ENCODE measurements around the gene CSRNP3. TPM values are rescaled to one million over a fixed set of nuclear protein-coding genes. Genes with fewer than 3 reads are reported as not detected.

The CSRNP3 gene
- total RNA-seq, 2 donors from 2014 or later = 8.3 to 16.1 TPM

DNA sequence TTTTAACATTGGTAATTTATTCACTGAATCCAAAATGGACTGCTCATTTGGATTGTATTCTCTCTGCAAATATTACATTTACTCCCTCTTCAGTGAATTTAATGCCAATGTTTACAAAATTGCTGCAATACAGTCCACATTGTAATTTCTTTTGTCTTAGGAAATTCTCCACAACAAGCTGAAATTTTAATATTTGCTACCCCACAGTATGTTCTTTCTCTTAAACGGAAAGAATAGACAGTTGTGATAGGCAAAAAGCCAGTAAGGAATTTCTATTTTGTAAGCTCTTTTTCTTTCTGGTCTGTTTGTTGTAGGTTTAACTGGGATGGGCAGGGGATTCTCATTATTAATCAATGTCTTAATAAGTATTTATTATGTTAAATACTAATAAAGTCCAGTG lies 92.0 kb downstream of the CSRNP3 start:
- peaks cover 4% of the 10 kb centered on the region for H3K4me1 ChIP-seq (ENCODE audit: control insufficient read depth, insufficient read depth, low read length)
- 91% methylated on average over 1 of the region's 1 CpG; no CpG with 5 or more reads in 1 of the 2 experiments for WGBS, 2 experiments (ENCODE audit: insufficient coverage in 1 of 2, insufficient read length in 1 of 2)
- peaks cover 26% of the 10 kb centered on the region for H3K27me3 ChIP-seq (ENCODE audit: control insufficient read depth, insufficient read depth, low read length, poor library complexity, severe bottlenecking)
- no peaks in the 10 kb centered on the region for H3K27me3 Mint-ChIP-seq (ENCODE audit: insufficient read depth)
- TF ChIP-seq, protein P1, sequence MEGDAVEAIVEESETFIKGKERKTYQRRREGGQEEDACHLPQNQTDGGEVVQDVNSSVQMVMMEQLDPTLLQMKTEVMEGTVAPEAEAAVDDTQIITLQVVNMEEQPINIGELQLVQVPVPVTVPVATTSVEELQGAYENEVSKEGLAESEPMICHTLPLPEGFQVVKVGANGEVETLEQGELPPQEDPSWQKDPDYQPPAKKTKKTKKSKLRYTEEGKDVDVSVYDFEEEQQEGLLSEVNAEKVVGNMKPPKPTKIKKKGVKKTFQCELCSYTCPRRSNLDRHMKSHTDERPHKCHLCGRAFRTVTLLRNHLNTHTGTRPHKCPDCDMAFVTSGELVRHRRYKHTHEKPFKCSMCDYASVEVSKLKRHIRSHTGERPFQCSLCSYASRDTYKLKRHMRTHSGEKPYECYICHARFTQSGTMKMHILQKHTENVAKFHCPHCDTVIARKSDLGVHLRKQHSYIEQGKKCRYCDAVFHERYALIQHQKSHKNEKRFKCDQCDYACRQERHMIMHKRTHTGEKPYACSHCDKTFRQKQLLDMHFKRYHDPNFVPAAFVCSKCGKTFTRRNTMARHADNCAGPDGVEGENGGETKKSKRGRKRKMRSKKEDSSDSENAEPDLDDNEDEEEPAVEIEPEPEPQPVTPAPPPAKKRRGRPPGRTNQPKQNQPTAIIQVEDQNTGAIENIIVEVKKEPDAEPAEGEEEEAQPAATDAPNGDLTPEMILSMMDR (conservative IDR thresholded peaks at IDR 0.05) = no peak
- no peak for DNase-seq
- H3K9ac ChIP-seq (ENCODE audit: extremely low read depth, low read length, poor library complexity, severe bottlenecking) = no peak overlapping the region
- no peak overlapping the region for H3K4me3 Mint-ChIP-seq
- H3K4me3 ChIP-seq (ENCODE audit: low read length) = no peak overlapping the region
- no peaks in the 10 kb centered on the region for H3K36me3 ChIP-seq (ENCODE audit: control insufficient read depth, insufficient read depth, low read length)
- H3K27ac Mint-ChIP-seq = no peak overlapping the region
- no peaks in the 10 kb centered on the region for H3K36me3 Mint-ChIP-seq (ENCODE audit: low read depth)
- no peak overlapping the region for H3K27ac ChIP-seq (ENCODE audit: low read depth, low read length)
- H3K4me1 Mint-ChIP-seq = peaks cover 14% of the 10 kb centered on the region
- H3K9me3 Mint-ChIP-seq = no peaks in the 10 kb centered on the region
- no peaks in the 10 kb centered on the region for H3K9me3 ChIP-seq (ENCODE audit: control insufficient read depth, low read length)

DNA sequence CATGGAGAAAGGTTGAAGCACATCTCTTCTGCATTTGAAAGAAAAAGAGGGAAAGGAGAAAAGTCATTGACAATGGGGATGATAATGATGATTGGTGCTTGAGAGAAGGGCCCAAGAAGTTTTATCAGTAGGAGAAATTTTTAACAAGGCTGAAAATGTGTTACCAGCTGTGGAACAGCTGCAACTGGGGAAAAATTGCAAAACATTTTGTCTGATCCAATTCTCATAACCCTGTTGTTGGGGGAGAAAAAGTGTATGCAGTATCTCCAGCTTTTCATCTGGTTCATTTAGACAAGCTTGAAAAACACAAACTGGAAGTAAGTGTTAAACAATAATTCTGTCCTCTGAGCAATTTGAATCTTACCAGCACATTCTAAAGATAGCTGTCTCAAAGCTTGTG lies 92.7 kb downstream of the CSRNP3 start:
- Mint-ChIP-seq H3K4me1 (peaks cover 14% of the 10 kb centered on the region), H3K36me3 (ENCODE audit: low read depth) (no peaks in the 10 kb centered on the region), H3K27ac (no peak overlapping the region), H3K4me3 (no peak overlapping the region), H3K27me3 (ENCODE audit: insufficient read depth) (no peaks in the 10 kb centered on the region), H3K9me3 (no peaks in the 10 kb centered on the region)
- peaks cover 23% of the 10 kb centered on the region for H3K27me3 ChIP-seq (ENCODE audit: control insufficient read depth, insufficient read depth, low read length, poor library complexity, severe bottlenecking)
- H3K9ac ChIP-seq (ENCODE audit: extremely low read depth, low read length, poor library complexity, severe bottlenecking) = no peak overlapping the region
- H3K27ac ChIP-seq (ENCODE audit: low read depth, low read length) = no peak overlapping the region
- H3K36me3 ChIP-seq (ENCODE audit: control insufficient read depth, insufficient read depth, low read length) = no peaks in the 10 kb centered on the region
- peaks cover 4% of the 10 kb centered on the region for H3K4me1 ChIP-seq (ENCODE audit: control insufficient read depth, insufficient read depth, low read length)
- no peaks in the 10 kb centered on the region for H3K9me3 ChIP-seq (ENCODE audit: control insufficient read depth, low read length)
- H3K4me3 ChIP-seq (ENCODE audit: low read length) = no peak overlapping the region
- TF ChIP-seq, protein P1 (conservative IDR thresholded peaks at IDR 0.05) = no peak
- no peak for DNase-seq

DNA sequence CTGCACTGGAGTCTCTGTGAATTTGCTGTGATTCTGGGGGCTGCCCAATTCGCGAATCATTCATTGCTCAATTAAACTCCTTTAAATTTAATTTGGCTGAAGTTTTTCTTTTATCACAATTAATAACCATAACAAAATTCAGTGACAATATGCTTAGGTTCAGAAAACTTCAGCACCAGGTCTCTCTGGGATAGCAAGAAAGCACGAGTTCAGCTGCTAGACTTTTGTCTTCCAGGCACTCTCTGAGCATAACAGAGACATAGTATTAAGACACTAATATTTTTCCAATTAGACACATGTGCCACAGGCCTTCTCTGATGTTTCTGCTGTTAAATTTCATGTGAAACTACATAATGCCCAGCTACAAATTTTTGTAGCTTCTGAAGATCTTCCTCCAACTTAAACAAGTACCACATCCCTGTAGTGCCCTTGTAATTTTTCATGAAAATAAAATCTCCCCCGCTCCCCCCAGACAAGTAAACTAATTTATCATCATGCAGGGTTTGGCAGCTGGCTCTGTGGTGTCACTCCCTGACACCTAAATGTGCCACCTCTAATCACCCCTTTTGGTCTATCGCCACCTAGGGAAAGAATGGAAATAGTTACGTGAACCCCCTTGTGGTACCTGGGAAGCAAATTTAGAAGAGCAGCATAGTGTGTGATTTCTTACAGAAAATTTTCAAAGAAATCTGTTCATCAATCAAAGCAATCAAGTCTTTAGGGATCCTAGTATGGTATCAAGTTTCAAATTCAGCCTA lies 94.1 kb downstream of the CSRNP3 start:
- no peaks in the 10 kb centered on the region for H3K27me3 Mint-ChIP-seq (ENCODE audit: insufficient read depth)
- H3K27ac ChIP-seq (ENCODE audit: low read depth, low read length) = no peak overlapping the region
- peaks cover 19% of the 10 kb centered on the region for H3K4me1 Mint-ChIP-seq
- H3K4me3 Mint-ChIP-seq = no peak overlapping the region
- H3K9me3 ChIP-seq (ENCODE audit: control insufficient read depth, low read length) = no peaks in the 10 kb centered on the region
- H3K27ac Mint-ChIP-seq = no peak overlapping the region
- no peak overlapping the region for H3K4me3 ChIP-seq (ENCODE audit: low read length)
- peaks cover 7% of the 10 kb centered on the region for H3K4me1 ChIP-seq (ENCODE audit: control insufficient read depth, insufficient read depth, low read length)
- no peak for DNase-seq
- no peak overlapping the region for H3K9ac ChIP-seq (ENCODE audit: extremely low read depth, low read length, poor library complexity, severe bottlenecking)
- TF ChIP-seq, protein P1 (conservative IDR thresholded peaks at IDR 0.05) = peak; percentile 75
- no peaks in the 10 kb centered on the region for H3K9me3 Mint-ChIP-seq
- H3K27me3 ChIP-seq (ENCODE audit: control insufficient read depth, insufficient read depth, low read length, poor library complexity, severe bottlenecking) = peaks cover 21% of the 10 kb centered on the region
- 91 to 93% methylated on average over 2 to 6 of the region's 6 CpGs for WGBS, 2 experiments (ENCODE audit: insufficient coverage in 1 of 2, insufficient read length in 1 of 2)
- H3K36me3 Mint-ChIP-seq (ENCODE audit: low read depth) = no peaks in the 10 kb centered on the region
- no peaks in the 10 kb centered on the region for H3K36me3 ChIP-seq (ENCODE audit: control insufficient read depth, insufficient read depth, low read length)

All from endodermal cell (in vitro differentiated cells).